SU-DHL-6 (cell line): ENCODE data around the gene TRAK1.

ENCODE experiments used
- CTCF ChIP-seq: fragments of 200-600 bp; sonication (generic); IDR thresholded peaks from one replicate; pipeline ENCODE4 v1.5.1; 2017; ENCODE audit warnings: antibody characterized with exemption, mild to moderate bottlenecking, low read length, moderate library complexity; ENCODE audit not compliant: insufficient read depth, poor library complexity, severe bottlenecking
- EZH2phosphoT487 ChIP-seq: fragments of 200-600 bp; sonication (generic), shearing (Covaris generic); conservative IDR thresholded peaks from 2 replicates; pipeline ENCODE4 v1.6.1; 2018; ENCODE audit warnings: mild to moderate bottlenecking, antibody characterized with exemption, low read length, moderate library complexity, mixed read lengths

DNA sequence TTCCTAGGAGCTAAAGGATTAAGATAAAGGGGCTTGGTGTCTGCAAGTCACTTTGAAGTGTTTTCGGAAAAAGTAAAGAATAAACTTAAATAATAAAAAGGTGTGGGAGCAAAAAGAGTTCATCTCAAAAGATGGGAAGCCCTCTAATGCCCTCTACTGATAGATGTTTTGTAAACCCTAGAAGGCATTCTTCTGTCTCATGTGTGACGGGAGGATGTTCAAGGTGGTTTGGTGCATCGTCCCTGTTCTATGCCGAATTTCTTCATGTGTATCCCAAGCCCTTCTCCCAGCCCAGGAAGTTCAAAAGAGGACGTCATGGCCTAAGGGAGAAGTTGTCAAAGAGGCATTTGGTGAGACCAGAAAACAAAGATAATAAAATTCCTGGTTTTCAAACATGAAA, 137.6 kb downstream of the TRAK1 start:
- no peak for TF ChIP-seq CTCF
- TF ChIP-seq EZH2phosphoT487 = no peak
